Mesendoderm (in vitro differentiated cells): ENCODE results near the gene SHISA8.
A peak's percentile ranks its signal among the peaks of the same experiment; 100 is the strongest.

ENCODE experiments used
- DNase-seq: peaks from one replicate; pipeline ENCODE4 v3.0.0; 2013
- H2AK5ac ChIP-seq: 2 replicates; pipeline ENCODE4 v1.6.1; 2013; ENCODE audit warnings: low read length, inconsistent platforms
- H2BK120ac ChIP-seq: 2 replicates; pipeline ENCODE4 v1.6.1; 2013; ENCODE audit warnings: low read depth, mild to moderate bottlenecking, low read length, moderate library complexity, mixed read lengths
- H2BK15ac ChIP-seq: replicated peaks from 2 replicates; pipeline ENCODE4 v1.6.1; 2013; ENCODE audit warnings: low read depth, mild to moderate bottlenecking, moderate library complexity
- H2BK5ac ChIP-seq: 2 replicates; pipeline ENCODE4 v1.6.1; 2013; ENCODE audit warnings: low read length, inconsistent platforms
- H3K18ac ChIP-seq: 2 replicates; pipeline ENCODE4 v1.6.1; 2013; ENCODE audit warnings: mild to moderate bottlenecking, low read length, mixed read lengths
- H3K23ac ChIP-seq: one replicate; pipeline ENCODE4 v1.6.1; 2013; ENCODE audit warnings: low read length
- H3K27ac ChIP-seq: 2 replicates; pipeline ENCODE4 v1.5.1; 2013; ENCODE audit warnings: low read depth, mild to moderate bottlenecking, inconsistent platforms, low read length, moderate library complexity
- H3K27me3 ChIP-seq: 2 replicates; pipeline ENCODE4 v1.6.1; 2013; ENCODE audit warnings: low read length, control low read depth, mild to moderate bottlenecking, inconsistent platforms; ENCODE audit not compliant: insufficient read depth, poor library complexity
- H3K36me3 ChIP-seq: 2 replicates; pipeline ENCODE4 v1.6.1; 2013; ENCODE audit warnings: low read length, inconsistent platforms; ENCODE audit not compliant: control insufficient read depth, insufficient read depth
- H3K4ac ChIP-seq: one replicate; pipeline ENCODE4 v1.6.1; 2013; ENCODE audit warnings: low read depth, mild to moderate bottlenecking, low read length, moderate library complexity
- H3K4me1 ChIP-seq: 2 replicates; pipeline ENCODE4 v1.6.1; 2013; ENCODE audit warnings: low read depth, low read length, inconsistent platforms; ENCODE audit not compliant: control insufficient read depth
- H3K4me2 ChIP-seq: 2 replicates; pipeline ENCODE4 v1.6.1; 2013; ENCODE audit warnings: low read length
- H3K4me3 ChIP-seq: 2 replicates; pipeline ENCODE4 v1.5.1; 2013; ENCODE audit warnings: mild to moderate bottlenecking, low read length
- H3K56ac ChIP-seq: one replicate; pipeline ENCODE4 v1.6.1; 2013; ENCODE audit warnings: low read length
- H3K79me1 ChIP-seq: 2 replicates; pipeline ENCODE4 v1.6.1; 2013; ENCODE audit warnings: low read length, inconsistent platforms
- H3K79me2 ChIP-seq: 2 replicates; pipeline ENCODE4 v1.6.1; 2013; ENCODE audit warnings: mild to moderate bottlenecking, low read length; ENCODE audit not compliant: control insufficient read depth, insufficient read depth
- H3K9ac ChIP-seq: 2 replicates; pipeline ENCODE4 v1.6.1; 2013; ENCODE audit warnings: low read length, inconsistent platforms
- H4K5ac ChIP-seq: one replicate; pipeline ENCODE4 v1.6.1; 2013; ENCODE audit warnings: low read length
- H4K8ac ChIP-seq: one replicate; pipeline ENCODE4 v1.6.1; 2013; ENCODE audit warnings: low read depth, mild to moderate bottlenecking, control low read depth, low read length, moderate library complexity
- WGBS: extraction: QIAGEN DNeasy Blood & Tissue Kit; methylation state at CpG from one replicate; pipeline ENCODE4 v1.1.7; 2013; ENCODE audit warnings: low lambda C conversion rate, missing lambda C conversion rate; ENCODE audit not compliant: insufficient coverage; ENCODE audit errors: extremely low coverage; 5-methylcytosine and 5-hydroxymethylcytosine counted together

Gene SHISA8

GRCh38 chr22:41946629-41947423 lies 32.0 kb upstream of the SHISA8 start, which contains the start of gene CENPM:
TSS of gene CENPM (minus strand) at chr22:41947152. CDS start at chr22:41947076, 76 bp downstream.
- H3K9ac ChIP-seq = peak within 1 kb of the TSS; percentile 84
- H3K4me2 ChIP-seq = peak within 1 kb of the TSS; percentile 55
- peaks cover 2% of the 10 kb centered on the region for H3K79me1 ChIP-seq
- no peak within 1 kb of the TSS for H4K5ac ChIP-seq
- H4K8ac ChIP-seq = no peak within 1 kb of the TSS
- peaks cover 3% of the 10 kb centered on the region for H3K36me3 ChIP-seq
- peak within 1 kb of the TSS; percentile 67 for H3K4me3 ChIP-seq
- no peaks in the 10 kb centered on the region for H3K27me3 ChIP-seq
- H3K4ac ChIP-seq = peak within 1 kb of the TSS; percentile 70
- peak; percentile 99 for DNase-seq
- H3K23ac ChIP-seq = no peak within 1 kb of the TSS
- H3K27ac ChIP-seq = peak within 1 kb of the TSS; percentile 75
- H2BK120ac ChIP-seq = no peak within 1 kb of the TSS
- no peak within 1 kb of the TSS for H2AK5ac ChIP-seq
- peaks cover 5% of the 10 kb centered on the region for H3K4me1 ChIP-seq
- no peak within 1 kb of the TSS for H2BK5ac ChIP-seq
- H3K79me2 ChIP-seq = peaks cover 8% of the 10 kb centered on the region
- H3K56ac ChIP-seq = peak within 1 kb of the TSS; percentile 91
- no CpG with 5 or more reads among the region's 56 CpGs for WGBS
- no peak within 1 kb of the TSS for H2BK15ac ChIP-seq
- H3K18ac ChIP-seq = peak within 1 kb of the TSS; percentile 15

GRCh38 chr22:41943661-41944209 lies 28.9 kb upstream of the SHISA8 start:
- no peak overlapping the region for H3K23ac ChIP-seq
- no peak overlapping the region for H3K4me3 ChIP-seq
- no peak overlapping the region for H3K18ac ChIP-seq
- H2BK120ac ChIP-seq = no peak overlapping the region
- no peak overlapping the region for H4K5ac ChIP-seq
- no peak overlapping the region for H3K9ac ChIP-seq
- H3K27ac ChIP-seq = no peak overlapping the region
- H2AK5ac ChIP-seq = no peak overlapping the region
- H2BK5ac ChIP-seq = no peak overlapping the region
- H3K79me1 ChIP-seq = peaks cover 11% of the 10 kb centered on the region
- H3K4me1 ChIP-seq = no peaks in the 10 kb centered on the region
- H3K4me2 ChIP-seq = no peak overlapping the region
- DNase-seq = no peak
- peaks cover 8% of the 10 kb centered on the region for H3K79me2 ChIP-seq
- no peak overlapping the region for H3K4ac ChIP-seq
- no peaks in the 10 kb centered on the region for H3K27me3 ChIP-seq
- peaks cover 9% of the 10 kb centered on the region for H3K36me3 ChIP-seq
- WGBS = no CpG with 5 or more reads among the region's 9 CpGs
- no peak overlapping the region for H4K8ac ChIP-seq
- no peak overlapping the region for H3K56ac ChIP-seq
- no peak overlapping the region for H2BK15ac ChIP-seq

- Histone ChIP-seq H3K4me1 (no peaks in the 10 kb centered on the region), H4K8ac (no peak overlapping the region), H3K56ac (peak overlapping the region; percentile 11), H3K4me3 (no peak overlapping the region), H2BK5ac (no peak overlapping the region), H3K23ac (no peak overlapping the region), H3K18ac (no peak overlapping the region), H3K36me3 (peaks cover 13% of the 10 kb centered on the region), H3K4ac (no peak overlapping the region), H3K4me2 (no peak overlapping the region), H2AK5ac (no peak overlapping the region), H3K79me1 (peaks cover 11% of the 10 kb centered on the region), H2BK120ac (no peak overlapping the region), H3K9ac (peak overlapping the region; percentile 36), H3K27me3 (no peaks in the 10 kb centered on the region), H3K27ac (no peak overlapping the region), H2BK15ac (no peak overlapping the region), H3K79me2 (peaks cover 8% of the 10 kb centered on the region), H4K5ac (no peak overlapping the region)
- WGBS = no CpG with 5 or more reads among the region's 13 CpGs
- peak; percentile 87 for DNase-seq
Measured at GRCh38 chr22:41940832-41941765, 26.2 kb upstream of the SHISA8 start.

DNA sequence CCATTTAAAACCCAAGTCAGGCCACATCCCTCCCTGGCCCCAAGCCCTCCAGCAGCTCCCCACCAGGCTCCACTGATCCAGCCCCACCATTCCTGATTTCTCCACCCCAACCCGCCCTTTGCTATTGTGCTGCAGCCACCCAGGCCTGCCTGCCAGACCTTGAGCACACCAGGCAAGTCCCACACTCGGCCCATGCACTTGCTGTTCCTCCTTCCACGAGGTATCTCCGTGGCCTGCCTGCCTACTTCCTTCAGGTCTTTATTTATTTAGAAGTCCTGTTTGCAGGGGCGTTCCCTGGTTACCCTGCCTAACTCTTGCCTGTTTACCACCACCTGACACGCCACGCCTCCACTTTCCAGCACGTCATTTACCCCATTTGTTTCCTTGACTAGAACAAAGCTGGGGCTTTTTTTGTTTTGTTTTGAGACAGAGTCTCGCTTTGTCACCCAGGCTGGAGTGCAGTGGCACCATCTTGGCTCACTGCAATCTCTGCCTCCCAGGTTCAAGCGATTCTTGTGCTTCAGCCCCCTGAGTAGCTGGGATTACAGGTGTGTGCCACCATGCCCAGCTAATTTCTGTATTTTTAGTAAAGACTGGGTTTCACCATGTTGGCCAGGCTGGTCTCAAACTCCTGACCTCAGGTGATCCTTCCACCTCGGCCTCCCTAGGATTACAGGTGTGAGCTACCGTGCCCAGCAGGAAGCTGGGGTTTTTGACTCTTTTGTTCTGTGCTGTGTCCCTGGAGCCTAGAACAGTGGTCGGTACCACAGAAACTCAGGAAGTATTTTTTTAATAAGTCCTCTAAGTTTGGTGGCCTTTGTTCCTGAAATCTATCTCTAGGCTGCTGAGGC lies 25.3 kb upstream of the SHISA8 start:
- H2BK15ac ChIP-seq = no peak overlapping the region
- H3K4me3 ChIP-seq = no peak overlapping the region
- WGBS = no CpG with 5 or more reads among the region's 13 CpGs
- H3K23ac ChIP-seq = no peak overlapping the region
- no peak for DNase-seq
- peaks cover 11% of the 10 kb centered on the region for H3K79me1 ChIP-seq
- H3K18ac ChIP-seq = no peak overlapping the region
- no peak overlapping the region for H3K9ac ChIP-seq
- no peak overlapping the region for H3K4ac ChIP-seq
- H3K27ac ChIP-seq = no peak overlapping the region
- no peak overlapping the region for H2BK5ac ChIP-seq
- no peak overlapping the region for H4K5ac ChIP-seq
- H3K36me3 ChIP-seq = peaks cover 13% of the 10 kb centered on the region
- no peaks in the 10 kb centered on the region for H3K4me1 ChIP-seq
- no peak overlapping the region for H3K56ac ChIP-seq
- peaks cover 3% of the 10 kb centered on the region for H3K79me2 ChIP-seq
- H3K27me3 ChIP-seq = no peaks in the 10 kb centered on the region
- H3K4me2 ChIP-seq = no peak overlapping the region
- H4K8ac ChIP-seq = no peak overlapping the region
- H2BK120ac ChIP-seq = no peak overlapping the region
- no peak overlapping the region for H2AK5ac ChIP-seq

DNA sequence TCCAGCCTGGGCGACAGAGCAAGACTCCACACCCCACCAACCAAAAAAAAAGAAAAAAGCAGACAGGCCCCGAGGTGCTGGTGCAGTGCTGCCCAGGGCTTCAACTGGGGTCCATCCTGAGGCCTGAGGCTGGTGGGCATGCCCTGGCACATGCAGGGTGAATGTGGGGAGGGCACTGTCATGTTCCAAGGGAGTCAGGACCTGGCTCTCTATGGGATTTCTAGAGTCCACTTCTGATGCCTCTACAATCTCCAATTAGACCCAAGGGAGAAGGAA lies 22.0 kb upstream of the SHISA8 start:
- Histone ChIP-seq H3K27me3 (no peaks in the 10 kb centered on the region), H2AK5ac (no peak overlapping the region), H3K79me2 (no peaks in the 10 kb centered on the region), H3K4me2 (no peak overlapping the region), H2BK15ac (no peak overlapping the region), H2BK120ac (no peak overlapping the region), H3K4ac (no peak overlapping the region), H4K5ac (no peak overlapping the region), H3K23ac (no peak overlapping the region), H2BK5ac (no peak overlapping the region), H3K79me1 (peaks cover 8% of the 10 kb centered on the region), H3K36me3 (peaks cover 10% of the 10 kb centered on the region), H3K4me1 (no peaks in the 10 kb centered on the region), H3K27ac (no peak overlapping the region), H3K9ac (no peak overlapping the region), H3K18ac (no peak overlapping the region), H3K4me3 (no peak overlapping the region), H4K8ac (no peak overlapping the region), H3K56ac (no peak overlapping the region)
- WGBS = no CpG with 5 or more reads among the region's 2 CpGs
- DNase-seq = no peak
